Peyer's patch (tissue), 4 donors: Measurements from ENCODE around the gene LFNG. TPM values are rescaled to one million over a fixed set of nuclear protein-coding genes. Genes with fewer than 3 reads are reported as not detected.

Experiments used
- DNase-seq, 3 donors: peaks; one replicate each; pipeline ENCODE4 v3.0.0-alpha.2; 2017 to 2019
- H3K27ac ChIP-seq, 4 donors: fragments of 200-600 bp; sonication (generic); one replicate each; pipeline ENCODE4 v1.5.1; 2016 to 2019
- H3K27me3 ChIP-seq, 2 donors: fragments of 200-600 bp; sonication (generic); one replicate each; pipeline ENCODE4 v1.5.1; 2019
- H3K36me3 ChIP-seq, 3 donors: fragments of 200-600 bp; sonication (generic); one replicate each; pipeline ENCODE4 v1.5.1; 2016 to 2019
- H3K4me1 ChIP-seq, 4 donors: fragments of 200-600 bp; sonication (generic); one replicate each; pipeline ENCODE4 v1.5.1; 2016 to 2019
- H3K4me3 ChIP-seq, 4 donors: fragments of 200-600 bp; sonication (generic); 1 replicate in 3 of 4; 2 replicates in 1 of 4; pipeline ENCODE4 v1.5.1; 2016 to 2019; ENCODE audit warnings: mild to moderate bottlenecking in 1 of 4
- H3K9me3 ChIP-seq, 4 donors: fragments of 200-600 bp; sonication (generic); one replicate each; pipeline ENCODE4 v1.5.1; 2016 to 2019; ENCODE audit warnings: mild to moderate bottlenecking in 1 of 4
- POLR2A ChIP-seq, 2 donors: fragments of 450-650 bp; IDR thresholded peaks; one replicate each; pipeline ENCODE4 v1.5.1; 2017; ENCODE audit warnings: antibody characterized with exemption in 2 of 2, mild to moderate bottlenecking in 2 of 2, moderate library complexity in 2 of 2
- total RNA-seq, 4 donors: library from RNA; depleted of rRNA; stranded (reverse); fragments of >200 nt; gene quantifications; one replicate each; pipeline ENCODE4 v1.1.0, GENCODE V29; 2016
- TF ChIP-seq, protein P1 (sequence below), 6 experiments: fragments of 450-650 bp in 4 of 6; fragments of 200-600 bp in 2 of 6; sonication (generic) in 1 of 6; IDR thresholded peaks; one replicate each; pipeline ENCODE4 v1.5.1; 2017 to 2019; ENCODE audit warnings: antibody characterized with exemption in 6 of 6, mild to moderate bottlenecking in 3 of 6, moderate library complexity in 1 of 6

Gene LFNG
- total RNA-seq, 4 donors from 2014 or later = 22.3 to 104 (median 41.7) TPM

DNA sequence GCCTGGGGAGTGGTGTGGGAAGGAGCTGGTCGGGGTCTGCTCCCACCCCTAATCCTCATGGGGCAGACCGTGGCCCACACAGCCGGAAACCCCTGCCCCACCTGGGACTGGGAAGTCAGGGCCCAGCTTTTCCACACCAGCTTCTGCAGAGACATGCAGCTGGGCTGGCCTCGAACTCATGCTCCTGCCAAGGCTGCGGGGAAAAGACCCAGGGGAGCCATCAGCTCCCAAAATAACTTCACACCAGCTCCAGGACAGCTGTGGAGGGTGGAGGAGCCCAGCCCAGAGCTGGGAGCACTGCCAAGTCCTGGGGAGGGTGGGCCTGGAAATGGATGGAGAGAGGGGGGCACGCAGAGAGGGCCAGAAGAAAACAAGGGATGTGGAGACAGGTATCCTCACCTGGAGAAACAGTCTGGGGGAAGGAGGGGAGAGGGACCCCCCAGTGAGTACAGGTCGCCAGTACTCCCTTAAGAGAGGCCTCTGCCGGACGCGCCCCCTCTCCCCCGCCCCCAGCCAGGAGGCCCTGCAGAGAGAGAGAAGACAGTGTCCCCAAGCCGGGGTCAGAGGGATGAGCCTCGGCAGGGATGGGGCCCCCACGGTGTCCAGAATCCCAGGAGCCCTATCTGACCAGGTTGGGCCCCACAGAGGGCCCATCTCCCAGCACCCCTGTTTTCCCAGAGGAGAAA, 31.8 kb upstream of the LFNG start:
- no peak overlapping the region for H3K27ac ChIP-seq
- no peaks in the 10 kb centered on the region for H3K9me3 ChIP-seq
- TF ChIP-seq POLR2A (IDR thresholded peaks at IDR 0.05) = no peak
- TF ChIP-seq, protein P1, sequence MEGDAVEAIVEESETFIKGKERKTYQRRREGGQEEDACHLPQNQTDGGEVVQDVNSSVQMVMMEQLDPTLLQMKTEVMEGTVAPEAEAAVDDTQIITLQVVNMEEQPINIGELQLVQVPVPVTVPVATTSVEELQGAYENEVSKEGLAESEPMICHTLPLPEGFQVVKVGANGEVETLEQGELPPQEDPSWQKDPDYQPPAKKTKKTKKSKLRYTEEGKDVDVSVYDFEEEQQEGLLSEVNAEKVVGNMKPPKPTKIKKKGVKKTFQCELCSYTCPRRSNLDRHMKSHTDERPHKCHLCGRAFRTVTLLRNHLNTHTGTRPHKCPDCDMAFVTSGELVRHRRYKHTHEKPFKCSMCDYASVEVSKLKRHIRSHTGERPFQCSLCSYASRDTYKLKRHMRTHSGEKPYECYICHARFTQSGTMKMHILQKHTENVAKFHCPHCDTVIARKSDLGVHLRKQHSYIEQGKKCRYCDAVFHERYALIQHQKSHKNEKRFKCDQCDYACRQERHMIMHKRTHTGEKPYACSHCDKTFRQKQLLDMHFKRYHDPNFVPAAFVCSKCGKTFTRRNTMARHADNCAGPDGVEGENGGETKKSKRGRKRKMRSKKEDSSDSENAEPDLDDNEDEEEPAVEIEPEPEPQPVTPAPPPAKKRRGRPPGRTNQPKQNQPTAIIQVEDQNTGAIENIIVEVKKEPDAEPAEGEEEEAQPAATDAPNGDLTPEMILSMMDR (IDR thresholded peaks at IDR 0.05) = no peak
- H3K4me1 ChIP-seq = no peaks in the 10 kb centered on the region
- no peaks in the 10 kb centered on the region for H3K27me3 ChIP-seq
- DNase-seq = no peak
- no peak overlapping the region for H3K4me3 ChIP-seq
- H3K36me3 ChIP-seq = no peaks in the 10 kb centered on the region

DNA sequence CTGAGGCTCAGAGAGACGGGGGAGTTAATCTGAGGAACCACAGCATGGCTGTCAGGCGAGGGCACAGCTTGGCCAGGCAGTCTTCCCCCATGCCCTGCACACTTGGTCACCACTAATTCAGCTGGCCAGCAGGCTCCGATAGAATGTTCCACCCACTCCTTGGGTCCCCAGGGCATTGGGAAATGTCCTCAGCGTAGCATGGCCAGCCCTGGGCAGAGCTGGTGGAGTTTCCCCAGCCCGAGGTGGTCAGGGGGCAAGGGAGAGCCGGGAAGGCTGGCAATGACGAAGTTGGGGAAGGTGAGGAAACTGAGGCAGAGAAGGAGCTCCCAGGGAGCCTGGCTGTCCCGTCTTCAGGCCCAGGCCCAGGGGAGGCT, 31.3 kb upstream of the LFNG start:
- DNase-seq = no peak
- TF ChIP-seq, protein P1 (IDR thresholded peaks at IDR 0.05) = no peak
- no peak for TF ChIP-seq POLR2A (IDR thresholded peaks at IDR 0.05)

GRCh38 chr7:2488681-2489080, 30.9 kb upstream of the LFNG start:
- peaks cover 0 to 7% (median 0%) of the 10 kb centered on the region in 4 donors for H3K4me1 ChIP-seq
- no peak overlapping the region for H3K4me3 ChIP-seq
- no peaks in the 10 kb centered on the region for H3K27me3 ChIP-seq
- no peaks in the 10 kb centered on the region for H3K36me3 ChIP-seq
- no peaks in the 10 kb centered on the region for H3K9me3 ChIP-seq
- TF ChIP-seq POLR2A (IDR thresholded peaks at IDR 0.05) = no peak
- TF ChIP-seq, protein P1 (IDR thresholded peaks at IDR 0.05) = no peak
- no peak overlapping the region for H3K27ac ChIP-seq
- no peak for DNase-seq

More for the DNA sequence above, 31.3 kb upstream of the LFNG start:
- no peak overlapping the region for H3K27ac ChIP-seq
- no peaks in the 10 kb centered on the region for H3K36me3 ChIP-seq
- peaks cover 0 to 3% (median 0%) of the 10 kb centered on the region in 4 donors for H3K4me1 ChIP-seq
- H3K9me3 ChIP-seq = no peaks in the 10 kb centered on the region
- H3K4me3 ChIP-seq = no peak overlapping the region
- H3K27me3 ChIP-seq = no peaks in the 10 kb centered on the region

DNA sequence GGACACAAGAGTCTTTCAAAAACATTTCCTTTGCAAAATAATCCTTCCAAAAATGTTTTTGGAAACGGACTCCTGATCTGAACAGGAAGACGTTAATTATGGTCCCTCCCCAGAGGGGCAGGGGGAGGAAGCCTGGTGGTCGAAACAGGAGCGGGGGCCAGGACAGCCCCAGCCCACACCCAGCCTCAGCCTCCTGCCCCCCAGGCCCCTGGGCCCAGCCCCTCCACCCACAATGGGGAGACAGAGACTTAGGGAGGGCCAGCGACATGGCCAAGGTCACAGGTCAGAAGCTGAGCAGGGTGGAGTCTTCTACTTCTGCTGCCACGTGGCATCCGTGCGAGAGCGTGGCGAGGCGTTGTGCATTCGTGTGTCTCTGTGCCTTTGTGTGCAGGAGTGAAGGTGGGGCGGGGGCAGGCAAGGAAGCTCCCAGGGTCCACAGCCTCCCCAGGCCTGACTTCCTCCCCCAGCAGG, 29.4 kb upstream of the LFNG start:
- H3K4me3 ChIP-seq = no peak overlapping the region
- no peaks in the 10 kb centered on the region for H3K27me3 ChIP-seq
- TF ChIP-seq POLR2A (IDR thresholded peaks at IDR 0.05) = no peak
- TF ChIP-seq, protein P1 (IDR thresholded peaks at IDR 0.05) = no peak
- H3K4me1 ChIP-seq = peaks cover 0 to 14% (median 0%) of the 10 kb centered on the region in 4 donors
- no peaks in the 10 kb centered on the region for H3K9me3 ChIP-seq
- H3K36me3 ChIP-seq = no peaks in the 10 kb centered on the region
- H3K27ac ChIP-seq = no peak overlapping the region
- DNase-seq = no peak

GRCh38 chr7:2492038-2492437, 27.5 kb upstream of the LFNG start:
- Histone ChIP-seq H3K27ac (no peak overlapping the region), H3K27me3 (no peaks in the 10 kb centered on the region), H3K4me3 (no peak overlapping the region), H3K4me1 (peaks cover 0 to 14% (median 0%) of the 10 kb centered on the region in 4 donors), H3K36me3 (no peaks in the 10 kb centered on the region), H3K9me3 (no peaks in the 10 kb centered on the region)
- TF ChIP-seq, protein P1 (IDR thresholded peaks at IDR 0.05) = no peak
- no peak for TF ChIP-seq POLR2A (IDR thresholded peaks at IDR 0.05)
- DNase-seq = no peak
